ENCODE results near the gene IMPDH1.

IMPDH1 gene

DNA sequence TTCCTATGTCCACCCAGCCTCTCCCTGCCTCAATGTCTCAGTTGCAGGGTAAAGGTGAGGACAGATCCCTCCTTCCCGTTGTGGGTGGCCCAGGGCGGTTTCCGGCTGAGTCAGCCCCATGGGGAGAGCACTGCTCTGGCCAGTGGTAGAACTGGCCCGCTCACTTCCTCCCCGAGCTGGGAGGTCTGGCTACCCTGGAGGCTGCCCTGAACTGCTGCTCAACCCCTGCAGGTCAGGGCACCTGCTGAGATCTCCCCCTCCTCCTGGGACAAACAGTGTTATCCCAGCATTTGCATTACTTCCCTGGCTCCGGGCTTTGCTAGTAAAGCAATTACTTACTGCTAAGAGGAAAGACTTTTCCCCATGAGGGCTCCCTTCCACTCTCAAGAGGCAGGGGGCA lies 21.4 kb upstream of the IMPDH1 start:
- H3K9ac ChIP-seq (ENCODE audit: low read length), result peak overlapping the region; percentile 54
- no peak for DNase-seq (ENCODE audit: low read depth)
- no peaks in the 10 kb centered on the region for H3K9me3 ChIP-seq (ENCODE audit: control insufficient read depth, low read length)
- H3K27me3 ChIP-seq (replicated peaks; ENCODE audit: control insufficient read depth, insufficient read depth, low read length), result no peaks in the 10 kb centered on the region
- H3K36me3 ChIP-seq (ENCODE audit: control insufficient read depth, insufficient read depth, low read length, severe bottlenecking), result no peaks in the 10 kb centered on the region
- no peak overlapping the region for H3K4me3 ChIP-seq (ENCODE audit: low read length)
- H3K4me1 ChIP-seq (ENCODE audit: control insufficient read depth, insufficient read depth, low read length), result peaks cover 32% of the 10 kb centered on the region

DNA sequence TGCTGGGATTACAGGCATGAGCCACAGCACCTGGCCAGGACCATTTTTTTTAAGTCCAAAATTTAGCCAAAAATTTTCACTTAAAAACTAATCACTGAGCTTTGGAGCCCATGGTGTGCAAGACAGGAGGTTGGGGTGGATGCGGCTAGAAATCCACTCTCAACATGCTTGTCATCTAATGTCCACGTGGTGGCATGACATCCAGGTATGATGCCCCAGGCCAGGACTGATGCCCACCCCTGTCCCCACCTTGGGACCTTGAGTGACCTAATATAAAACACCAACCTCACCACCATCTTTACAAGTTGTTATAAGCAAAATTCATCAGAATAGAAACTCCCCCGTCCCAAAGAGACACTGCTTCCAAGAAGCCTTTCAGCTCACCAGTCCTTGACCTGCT lies 20.4 kb upstream of the IMPDH1 start:
- no peak for DNase-seq (ENCODE audit: low read depth)
- Histone ChIP-seq H3K4me1 (ENCODE audit: control insufficient read depth, insufficient read depth, low read length) (peaks cover 32% of the 10 kb centered on the region), H3K27me3 (replicated peaks; ENCODE audit: control insufficient read depth, insufficient read depth, low read length) (no peaks in the 10 kb centered on the region), H3K9me3 (ENCODE audit: control insufficient read depth, low read length) (no peaks in the 10 kb centered on the region), H3K9ac (ENCODE audit: low read length) (no peak overlapping the region), H3K4me3 (ENCODE audit: low read length) (no peak overlapping the region), H3K36me3 (ENCODE audit: control insufficient read depth, insufficient read depth, low read length, severe bottlenecking) (no peaks in the 10 kb centered on the region)

DNA sequence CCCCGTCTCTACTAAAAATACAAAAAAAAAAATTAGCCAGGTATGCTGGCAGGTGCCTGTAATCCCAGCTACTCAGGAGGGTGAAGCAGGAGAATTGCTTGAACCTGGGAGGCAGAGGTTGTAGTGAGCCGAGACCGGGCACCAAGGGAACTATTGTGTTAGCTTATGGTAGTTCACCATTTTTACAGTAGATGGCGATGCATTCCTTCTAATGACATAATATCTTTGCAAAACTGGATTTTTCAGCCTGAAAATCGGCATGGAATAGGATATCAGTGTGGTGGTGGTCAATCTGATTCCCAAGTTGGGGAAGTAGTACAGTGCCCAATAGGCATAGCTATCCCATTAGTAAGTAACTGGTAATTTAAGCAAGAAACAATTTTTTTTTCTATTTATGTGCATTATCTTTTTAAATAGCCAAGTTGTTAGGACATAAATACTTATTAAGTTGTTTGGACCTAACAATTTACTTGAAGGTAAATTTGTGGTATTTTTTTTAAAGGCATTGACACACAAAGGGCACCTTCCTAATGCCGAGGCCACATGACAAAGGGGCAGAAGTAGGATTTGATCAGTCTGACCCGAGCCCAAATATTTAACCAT lies 17.6 kb upstream of the IMPDH1 start:
- H3K36me3 ChIP-seq (ENCODE audit: control insufficient read depth, insufficient read depth, low read length, severe bottlenecking), result no peaks in the 10 kb centered on the region
- peaks cover 32% of the 10 kb centered on the region for H3K4me1 ChIP-seq (ENCODE audit: control insufficient read depth, insufficient read depth, low read length)
- no peaks in the 10 kb centered on the region for H3K9me3 ChIP-seq (ENCODE audit: control insufficient read depth, low read length)
- H3K27me3 ChIP-seq (replicated peaks; ENCODE audit: control insufficient read depth, insufficient read depth, low read length), result no peaks in the 10 kb centered on the region
- H3K4me3 ChIP-seq (ENCODE audit: low read length), result no peak overlapping the region
- DNase-seq (ENCODE audit: low read depth), result peak; percentile 89
- peak overlapping the region; percentile 24 for H3K9ac ChIP-seq (ENCODE audit: low read length)

DNA sequence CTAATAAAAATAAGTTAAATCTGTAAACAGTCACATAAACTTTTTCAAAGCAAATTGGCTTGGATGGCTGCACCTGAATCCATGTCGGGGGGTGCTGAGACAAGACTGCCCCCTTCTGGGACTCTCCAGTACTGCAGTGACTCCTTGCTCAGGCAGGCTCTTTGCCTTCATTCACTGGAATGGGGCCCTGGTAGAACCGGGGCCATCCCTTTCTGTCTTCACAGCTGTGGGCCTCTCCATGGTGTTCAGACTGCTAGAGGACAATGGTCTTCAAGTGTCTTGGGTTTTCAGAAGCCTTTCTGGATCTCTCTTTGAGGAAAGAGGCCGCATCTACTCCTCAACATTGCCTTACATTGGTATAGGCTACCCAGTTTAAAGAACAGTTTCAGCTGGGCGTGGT lies 16.1 kb upstream of the IMPDH1 start:
- no peak overlapping the region for H3K4me3 ChIP-seq (ENCODE audit: low read length)
- no peak overlapping the region for H3K9ac ChIP-seq (ENCODE audit: low read length)
- peak; percentile 80 for DNase-seq (ENCODE audit: low read depth)
- H3K9me3 ChIP-seq (ENCODE audit: control insufficient read depth, low read length), result no peaks in the 10 kb centered on the region
- no peaks in the 10 kb centered on the region for H3K27me3 ChIP-seq (replicated peaks; ENCODE audit: control insufficient read depth, insufficient read depth, low read length)
- peaks cover 23% of the 10 kb centered on the region for H3K4me1 ChIP-seq (ENCODE audit: control insufficient read depth, insufficient read depth, low read length)
- H3K36me3 ChIP-seq (ENCODE audit: control insufficient read depth, insufficient read depth, low read length, severe bottlenecking), result no peaks in the 10 kb centered on the region

DNA sequence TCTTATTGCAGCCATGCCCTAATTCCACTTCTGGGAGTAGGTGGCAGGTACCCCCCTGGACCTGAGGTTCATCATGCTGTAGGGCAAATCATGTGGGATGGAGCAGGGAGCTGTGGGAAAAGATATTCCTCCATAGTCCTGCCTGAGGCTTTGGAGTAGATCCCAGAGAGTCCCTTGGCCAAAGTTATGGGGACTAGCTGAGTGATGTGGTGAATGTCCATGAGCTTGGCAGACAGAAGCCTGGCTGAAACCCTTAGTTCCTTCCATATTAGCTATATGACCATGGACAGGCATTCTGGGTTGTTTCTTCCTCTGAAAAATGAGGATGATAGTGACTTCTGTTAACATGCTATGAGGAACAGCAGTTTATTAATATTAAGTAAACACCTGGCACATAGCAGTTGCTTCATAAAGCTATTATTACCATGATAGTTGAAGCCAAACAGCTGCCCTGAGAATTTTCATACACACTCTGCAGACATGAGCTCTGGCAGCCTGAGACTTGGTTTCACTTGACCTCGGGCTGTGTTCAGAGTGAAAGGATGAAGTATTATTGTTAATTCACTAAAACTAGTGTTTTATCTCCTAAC lies 15.0 kb upstream of the IMPDH1 start:
- H3K9me3 ChIP-seq (ENCODE audit: control insufficient read depth, low read length), result no peaks in the 10 kb centered on the region
- H3K27me3 ChIP-seq (replicated peaks; ENCODE audit: control insufficient read depth, insufficient read depth, low read length), result no peaks in the 10 kb centered on the region
- DNase-seq (ENCODE audit: low read depth), result no peak
- peaks cover 23% of the 10 kb centered on the region for H3K4me1 ChIP-seq (ENCODE audit: control insufficient read depth, insufficient read depth, low read length)
- H3K4me3 ChIP-seq (ENCODE audit: low read length), result no peak overlapping the region
- H3K36me3 ChIP-seq (ENCODE audit: control insufficient read depth, insufficient read depth, low read length, severe bottlenecking), result no peaks in the 10 kb centered on the region
- no peak overlapping the region for H3K9ac ChIP-seq (ENCODE audit: low read length)

DNA sequence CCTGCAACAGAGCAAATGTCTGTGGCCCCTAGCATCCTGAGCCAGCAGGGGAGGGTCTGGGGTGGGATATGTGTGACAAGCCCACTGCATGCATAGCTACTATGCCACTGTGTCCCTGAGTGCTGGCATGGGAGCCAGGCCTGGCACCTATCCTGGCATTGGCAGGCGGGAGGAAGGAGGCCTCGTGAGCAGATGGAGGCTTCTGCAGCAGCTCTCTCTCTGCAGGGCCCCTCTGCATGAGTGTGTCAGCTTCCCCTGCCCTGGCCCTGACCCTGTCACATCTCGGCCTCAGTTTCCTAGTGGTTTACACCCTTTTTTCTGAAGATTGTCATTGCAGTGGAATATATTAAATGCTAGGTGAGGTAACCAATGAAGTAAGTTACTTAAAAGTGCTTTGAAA lies 13.1 kb upstream of the IMPDH1 start:
- peaks cover 20% of the 10 kb centered on the region for H3K4me1 ChIP-seq (ENCODE audit: control insufficient read depth, insufficient read depth, low read length)
- no peak for DNase-seq (ENCODE audit: low read depth)
- no peak overlapping the region for H3K4me3 ChIP-seq (ENCODE audit: low read length)
- H3K9me3 ChIP-seq (ENCODE audit: control insufficient read depth, low read length), result no peaks in the 10 kb centered on the region
- H3K36me3 ChIP-seq (ENCODE audit: control insufficient read depth, insufficient read depth, low read length, severe bottlenecking), result no peaks in the 10 kb centered on the region
- no peaks in the 10 kb centered on the region for H3K27me3 ChIP-seq (replicated peaks; ENCODE audit: control insufficient read depth, insufficient read depth, low read length)
- H3K9ac ChIP-seq (ENCODE audit: low read length), result no peak overlapping the region

DNA sequence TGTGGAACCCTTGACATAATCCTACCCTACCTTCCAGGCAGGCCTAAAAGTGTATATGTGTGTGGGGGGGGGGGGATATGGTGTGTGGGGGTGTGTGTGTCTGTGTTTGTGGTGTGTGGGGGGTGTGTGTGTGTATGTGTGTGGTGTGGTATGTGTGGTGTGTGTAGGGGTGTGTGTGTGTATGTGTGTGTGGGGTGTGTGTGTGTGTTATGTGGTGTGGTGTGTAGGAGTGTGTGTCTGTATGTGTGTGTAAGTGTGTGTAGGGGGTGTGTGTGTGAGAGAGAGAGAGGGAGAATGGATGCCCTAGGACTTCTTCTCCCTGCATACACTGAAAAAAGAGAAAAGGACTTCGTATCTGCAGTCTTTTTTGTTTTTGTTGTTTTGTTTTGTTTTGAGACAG lies 12.3 kb upstream of the IMPDH1 start:
- Histone ChIP-seq H3K4me3 (ENCODE audit: low read length) (no peak overlapping the region), H3K27me3 (replicated peaks; ENCODE audit: control insufficient read depth, insufficient read depth, low read length) (no peaks in the 10 kb centered on the region), H3K4me1 (ENCODE audit: control insufficient read depth, insufficient read depth, low read length) (peaks cover 14% of the 10 kb centered on the region), H3K9ac (ENCODE audit: low read length) (no peak overlapping the region), H3K9me3 (ENCODE audit: control insufficient read depth, low read length) (no peaks in the 10 kb centered on the region), H3K36me3 (ENCODE audit: control insufficient read depth, insufficient read depth, low read length, severe bottlenecking) (no peaks in the 10 kb centered on the region)
- no peak for DNase-seq (ENCODE audit: low read depth)

DNA sequence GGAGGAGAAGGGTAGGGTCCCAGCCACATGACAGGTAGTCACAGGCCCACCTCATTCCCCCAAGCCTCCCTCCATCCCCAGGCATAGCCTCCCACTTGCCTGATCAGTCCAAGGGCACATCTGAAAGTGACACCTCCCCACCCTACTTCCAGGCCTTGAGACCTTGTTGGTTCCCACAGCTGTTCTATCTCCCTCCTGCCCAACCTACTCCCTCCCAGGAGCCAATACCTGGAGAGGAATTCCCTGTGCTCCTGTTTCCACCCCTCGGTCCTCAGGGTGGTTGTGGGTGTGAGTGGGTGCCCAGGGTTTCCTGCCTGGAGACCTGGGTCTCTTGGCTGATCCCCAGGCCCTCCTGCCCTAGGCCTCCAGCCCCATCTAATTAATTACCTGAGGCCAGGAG lies 11.6 kb upstream of the IMPDH1 start:
- H3K9ac ChIP-seq (ENCODE audit: low read length), result no peak overlapping the region
- peaks cover 14% of the 10 kb centered on the region for H3K4me1 ChIP-seq (ENCODE audit: control insufficient read depth, insufficient read depth, low read length)
- H3K27me3 ChIP-seq (replicated peaks; ENCODE audit: control insufficient read depth, insufficient read depth, low read length), result no peaks in the 10 kb centered on the region
- no peaks in the 10 kb centered on the region for H3K36me3 ChIP-seq (ENCODE audit: control insufficient read depth, insufficient read depth, low read length, severe bottlenecking)
- no peak overlapping the region for H3K4me3 ChIP-seq (ENCODE audit: low read length)
- no peaks in the 10 kb centered on the region for H3K9me3 ChIP-seq (ENCODE audit: control insufficient read depth, low read length)
- DNase-seq (ENCODE audit: low read depth), result no peak

DNA sequence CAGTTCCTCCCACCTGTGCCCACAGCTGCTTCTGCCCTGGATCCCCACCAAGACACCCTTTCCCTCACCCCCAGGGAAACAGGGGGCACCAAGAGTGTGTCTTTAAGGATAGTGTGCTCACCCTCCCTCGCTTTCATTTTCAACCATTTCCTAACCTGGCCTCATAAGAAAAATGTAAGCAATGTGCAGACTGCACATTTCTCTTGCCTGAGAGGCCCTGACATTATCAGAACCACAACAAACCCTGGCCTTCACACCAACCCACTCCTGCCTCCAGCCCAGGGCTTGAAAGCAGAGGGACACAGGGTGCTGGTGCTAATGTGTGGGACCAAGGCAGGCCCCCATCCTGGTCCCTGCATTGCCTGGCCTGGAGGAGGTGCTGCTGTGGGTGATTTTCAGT lies 11.0 kb upstream of the IMPDH1 start:
- no peak overlapping the region for H3K4me3 ChIP-seq (ENCODE audit: low read length)
- no peak overlapping the region for H3K9ac ChIP-seq (ENCODE audit: low read length)
- peaks cover 14% of the 10 kb centered on the region for H3K4me1 ChIP-seq (ENCODE audit: control insufficient read depth, insufficient read depth, low read length)
- H3K27me3 ChIP-seq (replicated peaks; ENCODE audit: control insufficient read depth, insufficient read depth, low read length), result no peaks in the 10 kb centered on the region
- peak; percentile 25 for DNase-seq (ENCODE audit: low read depth)
- H3K9me3 ChIP-seq (ENCODE audit: control insufficient read depth, low read length), result no peaks in the 10 kb centered on the region
- H3K36me3 ChIP-seq (ENCODE audit: control insufficient read depth, insufficient read depth, low read length, severe bottlenecking), result no peaks in the 10 kb centered on the region

DNA sequence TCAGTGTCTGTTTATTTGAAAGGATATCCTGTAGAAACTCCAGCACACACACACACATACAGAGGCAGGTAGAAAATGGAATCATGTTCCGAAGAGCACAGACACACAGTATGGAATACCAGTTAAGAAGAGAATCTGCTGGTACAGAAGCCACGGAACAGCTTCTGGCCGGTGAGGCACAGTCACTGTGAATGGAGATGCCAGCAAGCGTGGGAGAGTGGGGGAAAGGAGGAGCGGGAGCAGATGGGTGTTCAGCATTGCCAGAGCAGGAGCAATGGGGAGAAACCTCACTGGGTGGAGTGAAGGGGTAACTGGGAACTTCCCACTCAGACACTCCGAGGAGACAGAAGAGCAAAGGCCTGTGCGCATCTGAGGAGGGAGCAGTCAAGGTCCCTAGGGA lies 9.5 kb upstream of the IMPDH1 start:
- no peaks in the 10 kb centered on the region for H3K36me3 ChIP-seq (ENCODE audit: control insufficient read depth, insufficient read depth, low read length, severe bottlenecking)
- peaks cover 14% of the 10 kb centered on the region for H3K4me1 ChIP-seq (ENCODE audit: control insufficient read depth, insufficient read depth, low read length)
- no peak overlapping the region for H3K4me3 ChIP-seq (ENCODE audit: low read length)
- H3K9me3 ChIP-seq (ENCODE audit: control insufficient read depth, low read length), result no peaks in the 10 kb centered on the region
- no peak for DNase-seq (ENCODE audit: low read depth)
- H3K27me3 ChIP-seq (replicated peaks; ENCODE audit: control insufficient read depth, insufficient read depth, low read length), result no peaks in the 10 kb centered on the region
- H3K9ac ChIP-seq (ENCODE audit: low read length), result no peak overlapping the region

DNA sequence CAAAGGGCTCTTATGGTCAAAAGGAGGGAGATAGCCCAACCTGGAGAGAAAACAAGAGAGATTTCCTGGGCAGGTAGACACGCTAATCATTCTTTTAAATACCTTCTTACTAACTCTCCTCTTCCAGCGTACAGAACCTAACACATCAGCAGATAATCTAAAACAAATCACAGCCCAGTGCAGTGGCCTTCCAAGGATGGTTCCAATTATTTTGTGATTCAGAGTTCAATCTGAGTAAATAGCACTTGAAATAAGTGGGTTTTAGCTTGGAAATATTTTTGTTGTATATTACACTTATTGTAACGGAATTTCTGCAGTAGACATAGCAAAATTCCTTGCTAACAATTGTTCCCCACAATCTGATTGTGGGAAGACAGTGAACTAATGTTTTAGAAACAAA lies 7.3 kb upstream of the IMPDH1 start:
- DNase-seq (ENCODE audit: low read depth), result no peak
- Histone ChIP-seq H3K9me3 (ENCODE audit: control insufficient read depth, low read length) (peaks cover 10% of the 10 kb centered on the region), H3K4me3 (ENCODE audit: low read length) (no peak overlapping the region), H3K9ac (ENCODE audit: low read length) (no peak overlapping the region), H3K36me3 (ENCODE audit: control insufficient read depth, insufficient read depth, low read length, severe bottlenecking) (no peaks in the 10 kb centered on the region), H3K27me3 (replicated peaks; ENCODE audit: control insufficient read depth, insufficient read depth, low read length) (no peaks in the 10 kb centered on the region), H3K4me1 (ENCODE audit: control insufficient read depth, insufficient read depth, low read length) (peaks cover 3% of the 10 kb centered on the region)

DNA sequence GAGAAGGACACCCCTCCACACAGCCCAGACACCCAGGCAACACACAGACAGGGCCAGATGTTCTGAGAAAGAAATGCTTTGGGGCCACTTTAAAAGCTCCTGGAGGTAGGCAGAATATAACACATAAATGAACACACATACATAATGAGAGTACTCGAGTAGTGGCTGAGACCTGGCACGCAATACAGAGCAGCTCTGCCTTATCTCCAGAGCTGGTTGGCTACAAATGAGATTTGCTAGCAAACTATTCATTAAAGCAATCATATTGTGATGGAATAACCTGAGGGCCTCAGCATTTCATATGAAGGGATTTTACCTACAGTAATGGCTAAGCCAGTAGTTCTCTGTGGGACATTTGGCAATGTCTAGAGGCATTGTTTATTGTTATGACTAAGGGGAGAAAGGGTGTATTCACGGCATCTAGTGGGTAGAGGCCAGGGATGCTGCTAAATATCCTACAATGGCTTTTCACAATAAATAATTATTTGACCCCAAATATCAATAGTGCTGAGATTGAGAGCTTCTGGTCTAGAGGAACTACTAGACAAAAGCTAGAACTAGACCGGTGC lies 5.5 kb upstream of the IMPDH1 start:
- Histone ChIP-seq H3K9me3 (ENCODE audit: control insufficient read depth, low read length) (peaks cover 10% of the 10 kb centered on the region), H3K4me1 (ENCODE audit: control insufficient read depth, insufficient read depth, low read length) (peaks cover 6% of the 10 kb centered on the region), H3K36me3 (ENCODE audit: control insufficient read depth, insufficient read depth, low read length, severe bottlenecking) (no peaks in the 10 kb centered on the region), H3K9ac (ENCODE audit: low read length) (no peak overlapping the region), H3K27me3 (replicated peaks; ENCODE audit: control insufficient read depth, insufficient read depth, low read length) (no peaks in the 10 kb centered on the region), H3K4me3 (ENCODE audit: low read length) (no peak overlapping the region)
- no peak for DNase-seq (ENCODE audit: low read depth)
